GM18870 (cell line): ENCODE data around the gene UBE2B.
A peak's percentile ranks its signal among the peaks of the same experiment; 100 is the strongest.
"Not testable (repeated sequence)": the region's sequence is repeated elsewhere in the genome, so short reads cannot be mapped to it uniquely, and the experiment has no call there.

Experiments
- ATAC-seq: cut with Tn5 transposase; IDR thresholded peaks from one replicate; pipeline ENCODE4 v1.9.1; 2021; ENCODE audit warnings: moderate library complexity; ENCODE audit not compliant: unreplicated experiment

Gene UBE2B

DNA sequence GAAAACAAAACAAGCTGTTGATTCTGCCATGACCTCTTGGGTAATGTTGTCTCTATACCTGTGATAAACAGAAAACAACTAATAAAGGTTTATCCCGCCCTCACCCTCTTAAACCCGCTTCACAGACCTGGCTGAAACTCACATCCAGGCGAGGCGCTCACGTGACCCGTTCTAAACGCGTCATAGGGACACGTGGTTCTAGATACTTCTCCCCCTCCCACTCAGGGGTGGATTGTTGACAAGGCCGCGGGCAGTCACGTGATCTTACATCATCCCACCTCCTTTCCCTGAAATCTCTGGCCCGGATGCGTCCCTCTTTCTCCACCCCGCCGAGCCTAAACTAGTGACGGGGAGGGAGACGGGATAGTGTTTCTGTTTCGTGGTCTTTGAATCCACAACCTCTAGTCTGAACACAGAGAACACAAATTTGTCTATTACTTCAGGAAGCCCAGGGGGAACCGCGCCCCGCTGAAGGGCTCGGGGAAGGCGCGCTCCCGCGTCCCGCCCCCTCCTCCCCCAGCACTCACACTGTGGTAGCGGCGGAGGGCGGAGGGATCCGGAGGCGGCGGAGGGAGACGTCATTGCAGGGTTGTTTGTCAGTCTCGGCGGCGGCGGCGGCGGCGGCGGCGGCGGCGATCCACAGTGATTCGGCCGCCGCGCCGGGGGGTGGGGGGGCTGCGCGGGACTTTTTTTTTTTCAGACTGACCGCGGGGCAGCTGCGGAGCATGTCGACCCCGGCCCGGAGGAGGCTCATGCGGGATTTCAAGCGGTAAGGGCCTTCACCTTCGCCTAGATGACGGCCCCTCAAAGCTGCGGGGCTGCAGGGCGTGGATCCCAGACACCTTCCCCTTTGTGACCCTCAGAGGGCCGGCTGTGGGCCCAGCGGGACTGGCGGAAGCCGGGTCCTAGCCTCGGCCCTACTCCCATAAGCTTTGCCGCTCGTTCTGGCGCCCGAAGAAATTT is at the start of gene UBE2B:
Gene UBE2B, plus strand, starts transcription at position 699 of the 963 bp plus-strand sequence. Its CDS starts 27 bp downstream, at position 726.
- ATAC-seq = peak; percentile 87

DNA sequence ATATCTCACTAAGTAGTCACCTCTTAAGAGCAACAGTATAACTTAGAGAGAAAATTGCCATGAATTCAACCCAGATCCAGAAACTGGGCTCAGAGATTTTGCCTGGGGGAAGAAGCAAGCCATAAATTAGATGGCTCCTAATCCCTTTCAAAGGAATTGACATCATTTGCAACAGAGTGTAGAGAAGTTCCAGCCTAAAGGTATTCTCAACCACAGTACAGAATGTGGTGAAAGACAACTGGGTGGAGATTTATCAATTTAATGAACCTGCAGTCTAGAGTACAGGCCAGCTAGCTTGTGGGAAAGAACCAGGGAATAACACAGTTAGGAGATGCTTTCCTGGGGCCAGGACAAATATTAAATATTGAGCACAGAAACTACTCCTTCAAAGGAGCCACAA is 44.0 kb upstream of the UBE2B start:
- no peak for ATAC-seq

DNA sequence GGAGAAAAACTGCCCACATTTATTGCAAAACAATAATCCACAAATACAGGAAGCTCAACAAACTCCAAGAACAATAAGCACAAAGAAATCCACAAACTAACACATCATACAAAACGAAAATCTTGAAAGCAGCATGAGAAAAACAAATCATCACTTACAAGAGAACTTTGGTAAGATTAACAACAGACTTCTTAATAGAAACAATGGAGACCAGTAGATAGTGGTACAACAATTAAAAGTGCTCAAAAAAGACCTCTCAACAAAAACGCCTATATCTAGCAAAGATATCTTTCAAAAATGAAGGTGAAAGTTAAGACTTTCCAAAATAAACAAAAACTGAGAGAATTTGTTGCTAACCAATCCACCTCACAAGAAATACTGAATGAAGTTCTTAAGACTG is 42.8 kb upstream of the UBE2B start:
- ATAC-seq = no peak

DNA sequence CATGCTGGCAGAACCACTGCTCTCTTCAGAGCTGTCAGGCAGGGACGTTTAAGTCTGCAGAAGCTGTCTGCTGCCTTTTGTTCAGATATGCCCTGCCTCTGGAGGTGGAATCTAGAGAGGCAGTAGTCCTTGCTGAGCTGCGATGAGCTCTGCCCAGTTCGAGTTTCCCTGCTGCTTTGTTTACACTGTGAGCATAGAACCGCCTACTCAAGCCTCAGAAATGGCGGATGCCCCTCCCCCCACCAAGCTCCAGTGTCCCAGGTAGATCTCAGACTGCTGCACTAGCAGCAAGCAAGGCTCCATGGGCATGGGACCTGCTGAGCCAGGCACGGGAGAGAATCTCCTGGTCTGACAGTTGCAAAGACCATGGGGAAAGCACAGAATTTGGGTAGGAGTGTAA is 34.5 kb upstream of the UBE2B start:
- ATAC-seq = not testable (repeated sequence)

DNA sequence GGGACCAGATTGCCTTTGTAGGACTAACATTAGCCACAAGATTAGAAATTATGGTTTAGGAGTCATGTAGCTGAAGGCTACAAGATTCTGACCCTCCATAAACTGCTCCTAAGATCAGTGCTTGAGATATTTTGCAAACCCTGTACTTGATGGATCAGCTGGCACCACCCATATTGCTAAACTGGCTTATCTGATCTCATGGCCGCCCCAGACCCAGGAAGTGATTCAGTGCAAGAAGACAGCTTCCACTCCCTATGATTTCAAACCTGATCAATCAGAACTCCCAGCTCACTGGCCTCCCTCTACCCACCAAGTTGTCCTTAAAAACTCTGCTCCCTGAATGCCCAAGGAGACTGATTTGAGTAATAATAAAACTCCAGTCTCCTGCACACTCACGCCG is 27.9 kb upstream of the UBE2B start:
- ATAC-seq = not testable (repeated sequence)

DNA sequence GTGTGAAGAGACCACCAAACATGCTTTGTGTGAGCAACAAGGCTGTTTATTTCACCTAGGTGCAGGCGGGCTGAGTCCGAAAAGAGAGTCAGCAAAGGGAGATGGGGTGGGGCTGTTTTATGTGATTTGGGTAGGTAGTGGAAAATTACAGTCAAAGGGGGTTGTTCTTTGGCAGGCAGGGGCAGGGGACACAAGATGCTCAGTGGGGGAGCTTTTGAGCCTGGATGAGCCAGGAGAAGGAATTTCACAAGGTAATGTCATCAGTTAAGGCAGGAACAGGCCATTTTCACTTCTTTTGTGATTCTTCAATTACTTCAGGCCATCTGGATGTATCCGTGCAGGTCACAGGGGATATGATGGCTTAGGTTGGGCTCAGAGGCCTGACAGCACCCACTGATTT is 25.9 kb upstream of the UBE2B start:
- not testable (repeated sequence) for ATAC-seq

DNA sequence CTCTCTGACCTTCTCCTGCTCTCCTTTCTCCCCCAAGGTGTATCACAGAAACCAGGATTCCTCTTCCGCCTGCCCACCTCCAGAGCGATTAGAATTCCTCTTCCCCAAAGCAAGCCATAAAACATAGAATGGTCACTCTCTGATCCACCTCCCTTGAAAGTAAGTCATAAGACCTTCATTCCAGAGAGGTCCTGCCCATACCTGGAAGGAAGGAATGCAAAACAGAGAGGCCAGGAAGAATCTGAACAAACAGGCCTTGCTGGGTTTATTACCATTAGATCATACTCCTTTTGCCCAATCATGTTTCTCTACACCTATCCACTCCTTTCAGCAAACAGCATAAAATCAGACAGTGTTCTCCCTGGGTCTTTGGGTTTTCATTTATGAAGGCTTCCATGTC is 25.4 kb upstream of the UBE2B start:
- no peak for ATAC-seq

DNA sequence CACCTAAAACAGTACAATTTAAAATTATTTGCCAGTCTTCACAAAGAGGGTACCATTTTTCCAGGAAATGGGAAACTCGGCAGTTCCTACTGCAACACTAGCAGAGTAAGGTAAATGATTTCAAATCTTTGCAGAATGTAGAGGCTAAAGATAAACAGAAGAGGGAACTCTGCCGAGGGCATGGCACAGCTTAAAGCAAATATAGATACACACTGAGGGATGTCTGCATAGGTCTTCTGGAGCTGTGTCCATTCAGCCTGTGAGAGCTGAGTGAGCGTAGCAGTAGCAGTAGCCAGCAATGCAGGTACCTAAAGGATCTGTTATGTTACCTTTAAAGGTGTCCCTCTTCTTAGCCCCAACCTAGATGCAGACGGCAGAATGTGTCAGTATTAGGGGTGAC is 21.9 kb upstream of the UBE2B start:
- ATAC-seq = no peak

DNA sequence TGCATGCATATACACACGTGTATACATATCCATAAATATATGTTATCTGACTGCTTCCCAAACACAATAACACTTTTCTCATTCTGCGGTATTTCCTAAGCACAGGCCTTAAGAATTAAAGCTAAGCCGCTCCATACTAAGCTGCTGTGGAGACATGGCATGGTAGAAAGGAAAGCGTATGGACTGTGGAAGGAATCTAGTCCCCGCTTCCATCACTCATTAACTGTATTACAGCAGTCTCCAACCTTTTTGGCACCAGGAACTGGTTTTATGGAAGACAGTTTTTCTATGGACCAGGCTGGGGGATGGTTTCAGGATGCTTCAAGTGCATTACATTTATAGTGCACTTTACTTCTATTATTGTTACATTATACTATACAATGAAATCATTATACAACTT is 15.7 kb upstream of the UBE2B start:
- ATAC-seq = no peak

DNA sequence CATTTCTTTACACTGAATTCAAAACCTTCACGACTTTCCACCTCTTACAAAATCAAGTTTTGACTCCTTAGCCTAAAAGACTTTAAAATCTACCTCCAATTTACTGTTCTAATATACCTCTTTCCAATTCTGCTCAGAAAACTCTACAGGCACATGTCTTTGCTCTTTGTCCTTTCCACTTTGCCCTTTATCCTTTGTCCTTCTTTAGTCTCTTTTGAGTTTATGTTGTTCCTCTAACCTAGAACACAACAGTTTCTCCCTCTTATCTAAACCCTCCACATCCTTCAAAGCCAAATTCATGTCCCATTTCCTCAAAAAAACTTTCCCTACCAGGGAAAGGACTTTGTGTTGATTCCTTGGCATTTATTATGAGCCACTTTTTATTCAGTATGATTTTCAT is 5.8 kb upstream of the UBE2B start:
- ATAC-seq = no peak

DNA sequence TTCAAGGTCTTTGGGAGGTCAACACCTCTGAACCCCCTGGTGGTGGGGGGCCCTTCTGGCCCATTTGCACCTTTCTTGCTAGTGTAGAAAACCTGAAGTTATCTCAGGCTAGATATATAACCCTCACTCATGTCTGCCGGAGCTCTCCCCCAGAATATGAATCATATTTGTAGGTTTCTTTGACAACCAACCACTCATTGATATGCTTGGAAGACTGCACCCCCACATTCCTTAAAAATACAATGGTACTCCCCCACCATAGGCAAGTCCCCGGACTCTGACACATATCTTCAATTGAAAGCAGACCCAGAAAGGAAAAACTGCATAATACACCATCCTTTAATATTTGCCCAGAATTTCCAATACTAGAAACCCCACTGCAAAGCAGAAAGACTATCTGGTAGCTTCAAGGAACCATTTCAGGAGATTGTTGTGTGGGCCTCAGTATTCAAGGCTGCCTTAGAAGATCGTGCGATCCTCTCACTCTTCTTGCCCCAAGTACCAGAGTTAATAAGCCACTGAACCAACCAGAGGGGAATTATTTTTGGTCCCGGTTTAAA is 978 bp upstream of the UBE2B start:
- ATAC-seq = peak; percentile 16

DNA sequence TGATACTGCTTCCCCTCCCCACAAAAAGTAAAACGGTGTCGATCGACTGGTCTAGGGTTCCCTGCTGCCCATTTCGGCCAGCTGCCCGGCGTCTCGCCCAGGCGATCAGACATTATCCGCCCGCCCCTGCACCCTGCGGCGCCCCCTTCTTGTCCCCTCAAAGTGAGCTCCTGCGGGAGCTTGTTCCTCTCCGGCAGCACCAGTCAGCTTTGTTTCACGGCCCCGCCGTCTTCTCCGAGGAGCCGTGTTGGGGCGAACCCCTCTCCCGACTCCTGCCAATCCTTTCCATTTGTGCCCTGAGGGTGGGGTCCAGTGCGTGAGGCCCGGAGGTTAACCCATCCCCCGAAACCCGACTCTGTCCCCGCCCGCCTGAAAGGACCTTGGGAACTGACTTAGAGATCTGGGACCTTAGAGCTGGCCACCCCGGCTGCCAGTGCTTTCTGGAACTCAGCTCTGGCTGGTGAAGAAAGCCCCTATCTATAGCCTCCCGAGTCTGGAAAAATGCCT is 518 bp downstream of the UBE2B start:
- ATAC-seq = no peak

DNA sequence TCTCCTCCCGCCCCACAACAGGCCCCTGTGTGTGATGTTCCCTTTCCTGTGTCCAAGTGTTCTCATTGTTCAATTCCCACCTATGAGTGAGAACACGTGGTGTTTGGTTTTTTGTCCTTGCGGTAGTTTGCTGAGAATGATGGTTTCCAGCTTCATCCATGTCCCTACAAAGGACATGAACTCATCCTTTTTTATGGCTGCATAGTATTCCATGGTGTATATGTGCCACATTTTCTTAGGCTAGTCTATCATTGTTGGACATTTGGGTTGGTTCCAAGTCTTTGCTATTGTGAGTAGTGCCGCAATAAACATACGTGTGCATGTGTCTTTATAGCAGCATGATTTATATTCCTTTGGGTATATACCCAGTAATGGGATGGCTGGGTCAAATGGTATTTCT is 2.3 kb downstream of the UBE2B start:
- not testable (repeated sequence) for ATAC-seq

DNA sequence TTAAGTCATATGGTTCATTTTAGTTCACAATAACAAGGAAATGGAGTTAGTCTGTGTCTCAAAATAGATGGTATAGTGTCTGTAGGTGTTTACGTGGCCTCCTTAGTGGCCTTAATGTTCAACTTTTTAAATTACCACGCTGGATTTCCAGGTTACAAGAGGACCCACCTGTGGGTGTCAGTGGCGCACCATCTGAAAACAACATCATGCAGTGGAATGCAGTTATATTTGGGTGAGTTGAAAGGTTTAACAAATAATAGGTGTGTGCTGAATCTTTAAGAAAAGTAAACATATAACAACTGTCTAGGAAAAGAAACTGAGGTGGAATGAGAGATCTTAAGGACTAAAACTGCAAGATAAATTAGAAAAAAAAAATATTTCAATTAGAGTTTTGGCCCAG is 2.9 kb downstream of the UBE2B start:
- no peak for ATAC-seq

DNA sequence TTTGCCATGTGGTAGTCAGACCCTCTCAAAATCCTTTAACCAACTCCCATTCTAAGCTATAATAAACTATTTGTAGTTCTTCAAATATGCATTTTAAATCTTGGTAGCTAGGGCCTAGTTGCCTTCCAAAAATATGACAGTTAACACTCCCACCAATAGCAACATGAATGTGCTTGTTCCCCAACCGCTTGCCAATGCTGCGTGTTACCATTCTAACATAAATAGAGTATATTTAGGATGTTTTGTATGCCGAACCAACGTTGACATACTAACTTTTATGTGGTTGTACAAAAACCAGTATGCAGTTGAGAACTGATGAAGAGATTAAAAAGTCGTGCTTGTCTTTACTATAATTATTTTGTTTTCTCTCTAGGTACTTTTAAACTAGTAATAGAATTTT is 9.0 kb downstream of the UBE2B start:
- ATAC-seq = no peak

DNA sequence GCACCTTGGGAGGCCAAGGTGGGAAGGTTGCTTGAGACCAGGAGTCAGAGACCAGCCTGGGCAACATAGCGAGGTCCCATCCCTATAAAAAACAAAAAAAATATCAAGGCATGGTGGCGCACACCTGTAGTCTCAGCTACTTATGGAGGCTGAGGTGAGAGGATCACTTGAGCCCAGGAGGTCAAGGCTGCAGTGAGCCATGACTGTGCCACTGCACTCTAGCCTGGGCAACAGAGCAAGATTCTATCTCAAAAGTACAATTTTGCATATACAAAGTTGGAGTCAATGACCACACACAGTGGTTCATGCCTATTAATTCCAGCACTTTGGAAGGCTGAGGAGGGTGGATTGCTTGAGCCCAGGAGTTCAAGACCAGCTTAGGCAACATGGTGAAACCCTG is 10.8 kb downstream of the UBE2B start:
- ATAC-seq = not testable (repeated sequence)

DNA sequence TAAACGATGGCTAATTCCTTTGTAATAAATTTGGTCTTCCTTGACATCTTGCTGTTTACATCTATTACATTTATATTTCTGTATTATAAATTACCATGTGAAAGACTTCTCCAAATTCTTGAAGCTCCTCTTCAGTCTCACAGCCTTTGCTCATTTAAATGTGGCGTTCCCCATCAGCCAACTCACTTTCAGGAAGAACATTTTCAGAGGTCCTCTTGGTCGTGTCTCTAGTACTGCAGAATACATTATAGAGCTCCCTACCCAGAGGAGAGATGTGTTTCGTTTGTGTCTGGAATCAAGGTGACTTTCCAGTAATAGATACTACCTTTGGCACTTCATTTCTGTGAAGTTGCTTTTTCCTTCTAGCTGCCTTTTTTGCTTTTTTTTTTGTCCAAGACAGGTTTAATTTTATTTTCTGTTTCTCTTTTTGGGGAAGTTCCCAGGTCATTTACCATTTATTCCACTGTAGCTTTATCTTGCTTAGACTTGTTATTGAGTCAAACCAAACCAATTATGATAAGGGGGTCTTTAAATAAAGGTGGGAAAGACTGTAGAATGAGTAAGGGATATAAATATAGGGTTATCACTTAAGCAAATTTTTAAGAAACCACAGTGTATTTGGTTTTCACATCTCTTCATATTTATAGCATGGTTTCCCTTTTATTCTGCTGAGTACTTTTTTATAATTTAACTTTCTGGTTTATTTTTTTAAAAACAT is 12.8 kb downstream of the UBE2B start:
- no peak for ATAC-seq

DNA sequence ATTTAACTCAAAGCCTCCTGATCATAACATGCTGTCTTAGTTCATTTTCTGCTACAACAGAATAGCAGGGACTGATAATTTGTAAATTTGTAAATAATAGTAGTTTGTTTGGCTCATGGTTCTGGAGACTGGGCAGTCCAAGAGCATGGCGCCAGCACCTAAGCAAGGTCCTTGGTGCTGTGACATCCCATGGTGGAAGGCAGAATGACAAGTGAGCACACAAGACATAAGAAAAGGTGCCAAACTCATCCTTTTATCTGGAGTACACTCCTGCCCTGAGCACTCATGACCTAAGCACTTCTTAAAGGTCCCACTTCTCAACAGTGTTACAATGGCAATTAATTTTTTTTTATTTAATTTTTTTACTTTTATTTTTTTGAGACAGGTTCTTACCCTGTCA is 16.1 kb downstream of the UBE2B start:
- ATAC-seq = no peak

DNA sequence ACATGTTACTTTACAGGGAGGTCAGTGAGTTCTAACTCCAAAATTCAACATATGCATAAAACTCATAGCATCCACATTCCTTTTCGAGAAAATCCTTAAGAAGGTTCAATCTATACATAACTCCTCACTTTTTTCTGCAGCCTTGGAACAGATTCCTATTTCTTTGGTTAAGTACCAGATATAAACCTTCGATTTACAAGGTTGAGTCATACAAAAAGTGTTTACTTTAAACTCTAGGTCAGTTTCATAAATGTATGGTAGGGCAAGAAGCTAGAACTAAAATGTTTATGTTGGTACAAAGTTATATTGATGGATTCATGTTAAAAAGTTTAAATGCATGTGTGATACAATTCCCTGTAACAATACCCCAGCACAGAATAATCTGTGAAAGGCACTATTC is 20.9 kb downstream of the UBE2B start:
- no peak for ATAC-seq

DNA sequence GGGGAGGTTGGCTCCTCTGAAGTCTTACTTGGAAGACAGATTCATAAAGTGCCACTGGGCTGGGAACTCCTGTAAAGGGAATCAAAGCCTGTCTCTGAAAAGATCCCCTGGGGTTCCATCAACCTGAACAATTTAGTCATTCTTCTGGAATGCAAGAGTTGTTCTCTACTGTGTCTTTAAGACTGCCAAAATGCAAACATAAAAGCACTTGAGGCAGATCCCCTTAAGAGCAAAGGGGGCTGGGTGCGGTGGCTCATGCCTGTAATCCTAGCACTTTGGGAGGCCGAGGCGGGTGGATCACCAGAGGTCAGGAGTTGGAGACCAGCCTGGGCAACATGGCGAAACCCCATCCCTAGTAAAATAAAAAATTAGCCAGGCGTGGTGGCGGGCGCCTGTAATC is 23.6 kb downstream of the UBE2B start:
- ATAC-seq = no peak

DNA sequence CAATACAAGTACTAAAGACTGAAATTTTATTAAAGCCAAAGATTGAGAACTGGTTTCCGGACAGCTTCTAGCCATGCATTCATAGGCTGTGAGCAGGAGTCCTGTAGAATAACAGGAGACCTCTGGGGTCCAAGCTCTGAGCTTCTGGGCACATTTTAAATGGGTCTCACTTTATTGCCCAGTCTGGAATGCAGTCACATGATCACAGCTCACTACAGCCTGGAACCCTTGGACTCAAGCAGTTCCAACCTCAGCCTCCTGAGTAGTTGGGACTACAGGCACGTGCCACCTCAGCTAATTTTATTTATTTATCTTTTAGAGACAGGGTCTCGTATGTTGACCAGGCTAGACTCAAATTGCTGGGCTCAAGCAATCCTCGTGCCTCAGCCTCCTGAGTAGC is 24.9 kb downstream of the UBE2B start:
- ATAC-seq = no peak

DNA sequence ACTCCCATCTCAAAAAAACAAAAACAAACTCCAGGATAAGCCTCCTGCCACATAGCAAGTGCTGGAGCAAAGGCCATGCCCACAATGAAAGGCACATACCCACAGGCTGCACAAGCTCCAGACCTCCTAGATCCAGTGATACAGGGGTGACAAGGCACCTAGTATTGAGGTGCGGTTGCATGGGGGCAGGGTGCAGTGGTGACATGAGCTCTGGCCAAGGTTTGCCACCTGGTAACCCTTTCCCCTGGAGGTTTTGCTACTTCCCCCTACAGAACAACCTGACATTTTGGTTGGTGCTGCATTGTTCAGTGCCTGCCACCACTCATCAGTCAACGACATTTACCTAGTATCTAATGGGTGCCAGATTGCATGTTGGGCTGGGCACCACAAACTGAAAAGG is 25.8 kb downstream of the UBE2B start:
- no peak for ATAC-seq
